K562 (cell line): ENCODE data around the gene VN1R4. TPM values are rescaled to one million over a fixed set of nuclear protein-coding genes. Genes with fewer than 3 reads are reported as not detected.
A peak's percentile ranks its signal among the peaks of the same experiment; 100 is the strongest.

Experiments used
- ATF1 ChIP-seq, 2 experiments: fragments of 450-650 bp in 1 of 2; IDR thresholded peaks; 2 replicates each; pipeline ENCODE4 v1.6.1; 2016; ENCODE audit warnings: missing compliant biosample characterization in 1 of 2, missing genetic modification characterization in 1 of 2
- JUNB ChIP-seq: fragments of 450-650 bp; formaldehyde crosslinking; conservative IDR thresholded peaks from 2 replicates; pipeline ENCODE4 v1.4.0; 2020; ENCODE audit warnings: mild to moderate bottlenecking
- JUND ChIP-seq, 2 experiments: IDR thresholded peaks; 2 replicates in 1 of 2; 3 replicates in 1 of 2; pipeline ENCODE4 v1.6.1; 2011; ENCODE audit warnings: borderline replicate concordance in 2 of 2, low read depth in 2 of 2, low read length in 2 of 2, improper control_type of control experiment in 1 of 2, missing biosample characterization in 1 of 2, missing genetic modification characterization in 1 of 2, missing genetic modification reagents in 1 of 2
- NCOR1 ChIP-seq: fragments of 450-650 bp; IDR thresholded peaks from 2 replicates; pipeline ENCODE4 v1.6.1; 2016; ENCODE audit warnings: mild to moderate bottlenecking, moderate library complexity
- NFXL1 ChIP-seq: fragments of 450-650 bp; formaldehyde crosslinking; IDR thresholded peaks from 2 replicates; pipeline ENCODE4 v1.4.0; 2021; ENCODE audit warnings: mild to moderate bottlenecking
- PRDM10 ChIP-seq: fragments of 450-650 bp; IDR thresholded peaks from 2 replicates; pipeline ENCODE4 v1.6.1; 2018; ENCODE audit not compliant: partially characterized antibody
- YBX1 ChIP-seq: fragments of 450-650 bp; IDR thresholded peaks from 2 replicates; pipeline ENCODE4 v1.7.1; 2016; ENCODE audit warnings: mild to moderate bottlenecking
- ZBTB7A ChIP-seq: IDR thresholded peaks from 2 replicates; pipeline ENCODE4 v1.6.1; 2011; ENCODE audit warnings: low read depth, mild to moderate bottlenecking, low read length, moderate library complexity, borderline replicate concordance; ENCODE audit not compliant: control insufficient read depth
- polyA plus RNA-seq, 8 experiments: library from polyadenylated mRNA; depleted of rRNA in 4 of 8; stranded (reverse) in 5 of 8; unstranded in 3 of 8; fragments of >200 nt; fragmentation: Nextera tagmentation in 2 of 8; fragmentation: Illumina TruSeq in 1 of 8; extraction: Ambion mirVana in 2 of 8; extraction: Trizol in 1 of 8; gene quantifications; 2 replicates each; pipeline versions ENCODE4 v1.2.1 to v1.2.3, GENCODE V29; 2011 to 2014; ENCODE audit warnings: inconsistent platforms in 1 of 8, missing spikeins in 1 of 8
- total RNA-seq, 7 experiments: library from RNA; depleted of rRNA in 6 of 7; stranded (reverse); fragments of >200 nt in 6 of 7; fragmentation: Illumina TruSeq in 2 of 7; extraction: Trizol in 2 of 7; gene quantifications; 2 replicates each; pipeline versions ENCODE4 v1.2.1 to v1.2.3, GENCODE V29; 2011 to 2021; ENCODE audit warnings: low replicate concordance in 1 of 7

The VN1R4 gene
- total and polyA plus RNA-seq, 9 of the 15 experiments (the other 6 are each of a cell fraction or from before 2014, with no cell fraction given), result not detected

GRCh38 chr19:53311897-53312296 lies 44.4 kb upstream of the VN1R4 start (continued):
- TF ChIP-seq PRDM10 (no peak), ZBTB7A (no peak), ATF1 (CRISPR knock-in tag; IDR thresholded peaks at IDR 0.05) (no peak), ATF1 (tag; IDR thresholded peaks at IDR 0.05) (peak; percentile 60), NFXL1 (CRISPR knock-in tag) (no peak), JUNB (0 out of 2 replicates have a peak, but pooled peaks have one; percentile 47), NCOR1 (no peak), YBX1 (no peak), JUND (IDR thresholded peaks at IDR 0.05; ENCODE audit: borderline replicate concordance, low read depth, low read length) (peak; percentile 24; the same call in 1 of the 2 replicates), JUND (tag; IDR thresholded peaks at IDR 0.05; ENCODE audit: borderline replicate concordance, low read depth, low read length) (peak; percentile 58; the same call in 1 of the 3 replicates)
